ENCODE data around the gene ADM5.

ADM5 gene

GRCh38 chr19:49664171-49665035, 25.0 kb upstream of the ADM5 start:
- no peak for TF ChIP-seq Cebpa-rat (IDR thresholded peaks at IDR 0.05)
- H3K9ac ChIP-seq = peak overlapping the region; percentile 81 to 90 (median 87)
- no peaks in the 10 kb centered on the region for H3K27me3 ChIP-seq
- peak overlapping the region; percentile 89 to 99 (median 98) for H3K4me2 ChIP-seq
- no peaks in the 10 kb centered on the region for H3K9me3 ChIP-seq (replicated peaks in 1 of 11)
- H4K20me1 ChIP-seq = peaks cover 20 to 70% (median 45%) of the 10 kb centered on the region in 11 experiments; a peak in 20 of 22 replicates
- peak overlapping the region; percentile 33 to 83 (median 76); a peak in 21 of 22 replicates for H3K27ac ChIP-seq
- peaks cover 34 to 63% (median 55%) of the 10 kb centered on the region in 11 experiments for H3K36me3 ChIP-seq
- H3K4me1 ChIP-seq = peaks cover 27 to 47% (median 31%) of the 10 kb centered on the region in 10 experiments
- H3K4me3 ChIP-seq = peak overlapping the region; percentile 78 to 99 (median 86)

GRCh38 chr19:49665036-49665350, 24.4 kb upstream of the ADM5 start:
- H3K27me3 ChIP-seq = no peaks in the 10 kb centered on the region
- peaks cover 30 to 63% (median 57%) of the 10 kb centered on the region in 11 experiments for H3K36me3 ChIP-seq
- no peak for TF ChIP-seq Cebpa-rat (IDR thresholded peaks at IDR 0.05)
- peak overlapping the region; percentile 78 to 99 (median 86) for H3K4me3 ChIP-seq
- H3K4me1 ChIP-seq = peaks cover 27 to 52% (median 31%) of the 10 kb centered on the region in 10 experiments
- peak overlapping the region; percentile 89 to 99 (median 98) for H3K4me2 ChIP-seq
- peak overlapping the region; percentile 33 to 83 (median 76); a peak in 21 of 22 replicates for H3K27ac ChIP-seq
- H4K20me1 ChIP-seq = peaks cover 19 to 69% (median 40%) of the 10 kb centered on the region in 11 experiments; a peak in 20 of 22 replicates
- H3K9me3 ChIP-seq (replicated peaks in 1 of 11) = no peaks in the 10 kb centered on the region
- peak overlapping the region; percentile 81 to 90 (median 87) for H3K9ac ChIP-seq

GRCh38 chr19:49665351-49666119, 23.9 kb upstream of the ADM5 start, which contains the start of the genes BCL2L12 and IRF3:
Gene BCL2L12, plus strand, starts transcription at chr19:49665933. Its CDS starts 760 bp downstream, at chr19:49666693.
Gene IRF3, minus strand, starts transcription at chr19:49665857. Its CDS starts 1,019 bp downstream, at chr19:49664838.
- Histone ChIP-seq H3K36me3 (peaks cover 30 to 63% (median 57%) of the 10 kb centered on the region in 11 experiments), H3K27ac (peak within 1 kb of the TSS; percentile 68 to 83 (median 76)), H3K4me1 (peaks cover 27 to 54% (median 31%) of the 10 kb centered on the region in 10 experiments), H3K27me3 (no peaks in the 10 kb centered on the region), H4K20me1 (peaks cover 14 to 68% (median 35%) of the 10 kb centered on the region in 11 experiments; a peak in 20 of 22 replicates), H3K4me3 (peak within 1 kb of the TSS; percentile 78 to 99 (median 86)), H3K4me2 (peak within 1 kb of the TSS; percentile 90 to 99 (median 98)), H3K9me3 (replicated peaks in 1 of 11) (no peaks in the 10 kb centered on the region), H3K9ac (peak within 1 kb of the TSS; percentile 81 to 90 (median 87))
- no peak for TF ChIP-seq Cebpa-rat (IDR thresholded peaks at IDR 0.05)

GRCh38 chr19:49666120-49666444, 23.3 kb upstream of the ADM5 start:
- Histone ChIP-seq H3K4me3 (peak overlapping the region; percentile 78 to 99 (median 86)), H3K36me3 (peaks cover 29 to 63% (median 56%) of the 10 kb centered on the region in 11 experiments)
- no peak for TF ChIP-seq Cebpa-rat (IDR thresholded peaks at IDR 0.05)

GRCh38 chr19:49667473-49667872, 21.9 kb upstream of the ADM5 start:
- Histone ChIP-seq H3K27me3 (no peaks in the 10 kb centered on the region), H3K4me3 (peak overlapping the region in 8 of 10 experiments; percentile 78 to 95 (median 84); a peak in 9 of 20 replicates), H3K4me1 (peaks cover 37 to 68% (median 41%) of the 10 kb centered on the region in 10 experiments), H3K4me2 (peak overlapping the region; percentile 90 to 99 (median 98); a peak in 21 of 22 replicates), H3K36me3 (peaks cover 15 to 58% (median 44%) of the 10 kb centered on the region in 11 experiments), H4K20me1 (peaks cover 13 to 51% (median 22%) of the 10 kb centered on the region in 11 experiments; a peak in 20 of 22 replicates), H3K27ac (peak overlapping the region in 6 of 11 experiments; percentile 71 to 83 (median 78); a peak in 6 of 22 replicates), H3K9ac (peak overlapping the region; percentile 81 to 90 (median 87); a peak in 19 of 22 replicates), H3K9me3 (replicated peaks in 1 of 11) (no peaks in the 10 kb centered on the region)
- TF ChIP-seq Cebpa-rat (IDR thresholded peaks at IDR 0.05) = no peak

More at GRCh38 chr19:49666120-49666444, 23.3 kb upstream of the ADM5 start:
- Histone ChIP-seq H3K9ac (peak overlapping the region; percentile 81 to 90 (median 87)), H3K4me2 (peak overlapping the region; percentile 90 to 99 (median 98)), H3K27ac (peak overlapping the region; percentile 68 to 83 (median 76)), H3K27me3 (no peaks in the 10 kb centered on the region), H3K4me1 (peaks cover 27 to 55% (median 31%) of the 10 kb centered on the region in 10 experiments), H4K20me1 (peaks cover 13 to 64% (median 33%) of the 10 kb centered on the region in 11 experiments; a peak in 20 of 22 replicates), H3K9me3 (replicated peaks in 1 of 11) (no peaks in the 10 kb centered on the region)

GRCh38 chr19:49669516-49669915, 19.9 kb upstream of the ADM5 start:
- Histone ChIP-seq H4K20me1 (peaks cover 0 to 32% (median 1%) of the 10 kb centered on the region in 11 experiments; a peak in 7 of 22 replicates), H3K27ac (no peak overlapping the region)
- TF ChIP-seq Cebpa-rat (IDR thresholded peaks at IDR 0.05) = no peak

GRCh38 chr19:49672131-49672919, 17.1 kb upstream of the ADM5 start:
- H3K4me1 ChIP-seq = peaks cover 20 to 69% (median 43%) of the 10 kb centered on the region in 10 experiments
- no peaks in the 10 kb centered on the region for H3K9me3 ChIP-seq (replicated peaks in 1 of 11)
- H3K27me3 ChIP-seq = no peaks in the 10 kb centered on the region
- peak overlapping the region; percentile 11 to 64 (median 51); a peak in 17 of 22 replicates for H3K9ac ChIP-seq
- H3K4me2 ChIP-seq = peak overlapping the region; percentile 45 to 76 (median 57); a peak in 20 of 22 replicates
- no peak for TF ChIP-seq Cebpa-rat (IDR thresholded peaks at IDR 0.05)
- no peak overlapping the region for H3K4me3 ChIP-seq
- H3K36me3 ChIP-seq = peaks cover 9 to 61% (median 38%) of the 10 kb centered on the region in 11 experiments; a peak in 20 of 22 replicates
- H4K20me1 ChIP-seq = peaks cover 0 to 13% (median 0%) of the 10 kb centered on the region in 11 experiments; a peak in 5 of 22 replicates
- peak overlapping the region in 7 of 11 experiments; percentile 20 to 39 (median 32); a peak in 9 of 22 replicates for H3K27ac ChIP-seq

More at GRCh38 chr19:49669516-49669915, 19.9 kb upstream of the ADM5 start:
- H3K9me3 ChIP-seq (replicated peaks in 1 of 11) = no peaks in the 10 kb centered on the region
- H3K27me3 ChIP-seq = no peaks in the 10 kb centered on the region
- peak overlapping the region in 2 of 11 experiments; percentile 7 to 21; a peak in 1 of 22 replicates for H3K9ac ChIP-seq
- H3K4me3 ChIP-seq = no peak overlapping the region
- peaks cover 9 to 61% (median 39%) of the 10 kb centered on the region in 11 experiments; a peak in 20 of 22 replicates for H3K36me3 ChIP-seq
- H3K4me1 ChIP-seq = peaks cover 32 to 64% (median 41%) of the 10 kb centered on the region in 10 experiments
- H3K4me2 ChIP-seq = peak overlapping the region in 2 of 11 experiments; percentile 12 to 40; a peak in 3 of 22 replicates
